WTC11 (cell line): ENCODE data around the gene PNISR. TPM values are rescaled to one million over a fixed set of nuclear protein-coding genes. Genes with fewer than 3 reads are reported as not detected.

Experiments used
- ATAC-seq: fragments of 200-7000 bp; cut with Tn5 transposase; 2 replicates; pipeline ENCODE4 v1.10.0; 2021; ENCODE audit warnings: mild to moderate bottlenecking, moderate library complexity
- CTCF ChIA-PET: fragments of 300-600 bp; sonication (Branson Sonifier 250); formaldehyde crosslinking; loops from one replicate; lab custom pipeline; 2021; ENCODE audit warnings: antibody characterized with exemption; lab: Charles Lee
- POLR2A ChIA-PET: fragments of 350-600 bp; sonication (Branson Sonifier 250); formaldehyde crosslinking; loops from one replicate; lab custom pipeline; 2021; ENCODE audit warnings: antibody characterized with exemption; lab: Charles Lee
- DNase-seq: peaks from one replicate; pipeline ENCODE4 v3.0.0; 2021; ENCODE audit warnings: low spot score
- H3K27ac Mint-ChIP-seq: 2 replicates; pipeline ENCODE4 v1.8.0; 2021; ENCODE audit warnings: mixed read lengths
- H3K27me3 Mint-ChIP-seq: 2 replicates; pipeline ENCODE4 v1.8.0; 2021; ENCODE audit warnings: low read depth, mild to moderate bottlenecking, moderate library complexity, mixed read lengths
- H3K36me3 Mint-ChIP-seq: 2 replicates; pipeline ENCODE4 v1.8.0; 2021; ENCODE audit warnings: mixed read lengths
- H3K4me1 Mint-ChIP-seq: 2 replicates; pipeline ENCODE4 v1.8.0; 2022; ENCODE audit warnings: mixed read lengths
- H3K4me3 Mint-ChIP-seq: 2 replicates; pipeline ENCODE4 v1.8.0; 2021; ENCODE audit warnings: mild to moderate bottlenecking, moderate library complexity, mixed read lengths
- H3K9me3 Mint-ChIP-seq: 2 replicates; pipeline ENCODE4 v1.8.0; 2021; ENCODE audit warnings: mixed read lengths
- ARID4B ChIP-seq: sonication (generic); formaldehyde crosslinking; IDR thresholded peaks from 2 replicates; pipeline ENCODE4 v1.8.0; 2023; ENCODE audit warnings: missing genetic modification reagents, mild to moderate bottlenecking, borderline replicate concordance
- CREM ChIP-seq: sonication (generic); formaldehyde crosslinking; IDR thresholded peaks from 2 replicates; pipeline ENCODE4 v1.8.1; 2022; ENCODE audit warnings: mild to moderate bottlenecking, missing genetic modification reagents, moderate library complexity
- CTCF ChIP-seq: fragments of 200-600 bp; IDR thresholded peaks from 2 replicates; pipeline ENCODE4 v1.8.0; 2022; ENCODE audit warnings: antibody characterized with exemption
- E2F1 ChIP-seq: sonication (generic); formaldehyde crosslinking; IDR thresholded peaks from 2 replicates; pipeline ENCODE4 v1.8.0; 2022; ENCODE audit warnings: mild to moderate bottlenecking, missing genetic modification reagents
- EMX1 ChIP-seq: fragments of 250-450 bp; sonication (Bioruptor Pico); IDR thresholded peaks from 2 replicates; pipeline ENCODE4 v1.8.0; 2021; ENCODE audit warnings: mild to moderate bottlenecking
- ESRRA ChIP-seq: sonication (generic); formaldehyde crosslinking; IDR thresholded peaks from 2 replicates; pipeline ENCODE4 v1.8.1; 2022; ENCODE audit warnings: mild to moderate bottlenecking, missing genetic modification reagents, borderline replicate concordance
- FOXJ3 ChIP-seq: sonication (generic); formaldehyde crosslinking; IDR thresholded peaks from 2 replicates; pipeline ENCODE4 v1.9.0; 2021; ENCODE audit warnings: missing genetic modification reagents, mild to moderate bottlenecking, borderline replicate concordance
- GRHL2 ChIP-seq: fragments of 250-450 bp; sonication (Bioruptor Pico); IDR thresholded peaks from 2 replicates; pipeline ENCODE4 v1.8.0; 2022; ENCODE audit warnings: mild to moderate bottlenecking, moderate library complexity; ENCODE audit not compliant: insufficient replicate concordance, severe bottlenecking
- GTF2I ChIP-seq: fragments of 250-450 bp; sonication (Bioruptor Pico); conservative IDR thresholded peaks from 2 replicates; pipeline ENCODE4 v1.4.0; 2021; ENCODE audit warnings: mild to moderate bottlenecking
- NFATC4 ChIP-seq: fragments of 250-450 bp; sonication (Bioruptor Pico); IDR thresholded peaks from 2 replicates; pipeline ENCODE4 v1.9.0; 2021; ENCODE audit warnings: mild to moderate bottlenecking
- NFYB ChIP-seq: sonication (generic); formaldehyde crosslinking; conservative IDR thresholded peaks from 2 replicates; pipeline ENCODE4 v1.8.0; 2022; ENCODE audit warnings: low read depth, missing genetic modification reagents
- SMAD4 ChIP-seq: sonication (generic); formaldehyde crosslinking; IDR thresholded peaks from 2 replicates; pipeline ENCODE4 v1.8.0; 2022; ENCODE audit warnings: mild to moderate bottlenecking, missing genetic modification reagents
- ZBTB21 ChIP-seq: sonication (generic); formaldehyde crosslinking; IDR thresholded peaks from 2 replicates; pipeline ENCODE4 v1.8.1; 2023; ENCODE audit warnings: mild to moderate bottlenecking, missing genetic modification reagents, borderline replicate concordance
- ZNF317 ChIP-seq: sonication (generic); formaldehyde crosslinking; IDR thresholded peaks from 2 replicates; pipeline ENCODE4 v1.8.1; 2023; ENCODE audit warnings: low read depth, mild to moderate bottlenecking, moderate library complexity, missing genetic modification reagents, borderline replicate concordance
- ZNF671 ChIP-seq: fragments of 250-450 bp; sonication (Bioruptor Pico); IDR thresholded peaks from 2 replicates; pipeline ENCODE4 v1.8.0; 2021; ENCODE audit warnings: mild to moderate bottlenecking
- total RNA-seq: library from RNA; stranded (reverse); gene quantifications from 3 replicates; pipeline ENCODE4 v1.2.3, GENCODE V29; 2021
- TF ChIP-seq, protein P1 (sequence below): sonication (generic); formaldehyde crosslinking; IDR thresholded peaks from 2 replicates; pipeline ENCODE4 v1.8.0; 2022; ENCODE audit warnings: missing genetic modification reagents
- TF ChIP-seq, protein P2 (sequence below): fragments of 250-450 bp; sonication (Bioruptor Pico); IDR thresholded peaks from 2 replicates; pipeline ENCODE4 v1.9.0; 2021; ENCODE audit warnings: mild to moderate bottlenecking
- TF ChIP-seq, protein P3 (sequence below): sonication (generic); formaldehyde crosslinking; conservative IDR thresholded peaks from 2 replicates; pipeline ENCODE4 v1.8.1; 2023; ENCODE audit warnings: mild to moderate bottlenecking, low read depth, missing genetic modification reagents, moderate library complexity

Gene PNISR
- total RNA-seq, 1 experiment from 2014 or later, result 156 TPM

- TF ChIP-seq ZNF671 (CRISPR knock-in tag) (no peak), FOXJ3 (CRISPR knock-in tag) (no peak), SMAD4 (CRISPR knock-in tag) (no peak), CREM (CRISPR knock-in tag) (no peak), ZBTB21 (no peak), ESRRA (CRISPR knock-in tag) (no peak)
- TF ChIP-seq, protein P1, sequence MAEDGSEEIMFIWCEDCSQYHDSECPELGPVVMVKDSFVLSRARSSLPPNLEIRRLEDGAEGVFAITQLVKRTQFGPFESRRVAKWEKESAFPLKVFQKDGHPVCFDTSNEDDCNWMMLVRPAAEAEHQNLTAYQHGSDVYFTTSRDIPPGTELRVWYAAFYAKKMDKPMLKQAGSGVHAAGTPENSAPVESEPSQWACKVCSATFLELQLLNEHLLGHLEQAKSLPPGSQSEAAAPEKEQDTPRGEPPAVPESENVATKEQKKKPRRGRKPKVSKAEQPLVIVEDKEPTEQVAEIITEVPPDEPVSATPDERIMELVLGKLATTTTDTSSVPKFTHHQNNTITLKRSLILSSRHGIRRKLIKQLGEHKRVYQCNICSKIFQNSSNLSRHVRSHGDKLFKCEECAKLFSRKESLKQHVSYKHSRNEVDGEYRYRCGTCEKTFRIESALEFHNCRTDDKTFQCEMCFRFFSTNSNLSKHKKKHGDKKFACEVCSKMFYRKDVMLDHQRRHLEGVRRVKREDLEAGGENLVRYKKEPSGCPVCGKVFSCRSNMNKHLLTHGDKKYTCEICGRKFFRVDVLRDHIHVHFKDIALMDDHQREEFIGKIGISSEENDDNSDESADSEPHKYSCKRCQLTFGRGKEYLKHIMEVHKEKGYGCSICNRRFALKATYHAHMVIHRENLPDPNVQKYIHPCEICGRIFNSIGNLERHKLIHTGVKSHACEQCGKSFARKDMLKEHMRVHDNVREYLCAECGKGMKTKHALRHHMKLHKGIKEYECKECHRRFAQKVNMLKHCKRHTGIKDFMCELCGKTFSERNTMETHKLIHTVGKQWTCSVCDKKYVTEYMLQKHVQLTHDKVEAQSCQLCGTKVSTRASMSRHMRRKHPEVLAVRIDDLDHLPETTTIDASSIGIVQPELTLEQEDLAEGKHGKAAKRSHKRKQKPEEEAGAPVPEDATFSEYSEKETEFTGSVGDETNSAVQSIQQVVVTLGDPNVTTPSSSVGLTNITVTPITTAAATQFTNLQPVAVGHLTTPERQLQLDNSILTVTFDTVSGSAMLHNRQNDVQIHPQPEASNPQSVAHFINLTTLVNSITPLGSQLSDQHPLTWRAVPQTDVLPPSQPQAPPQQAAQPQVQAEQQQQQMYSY (CRISPR knock-in tag), result no peak
- TF ChIP-seq, protein P2, sequence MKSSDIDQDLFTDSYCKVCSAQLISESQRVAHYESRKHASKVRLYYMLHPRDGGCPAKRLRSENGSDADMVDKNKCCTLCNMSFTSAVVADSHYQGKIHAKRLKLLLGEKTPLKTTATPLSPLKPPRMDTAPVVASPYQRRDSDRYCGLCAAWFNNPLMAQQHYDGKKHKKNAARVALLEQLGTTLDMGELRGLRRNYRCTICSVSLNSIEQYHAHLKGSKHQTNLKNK (CRISPR knock-in tag), result no peak
- Mint-ChIP-seq H3K4me1 (peaks cover 16% of the 10 kb centered on the region), H3K4me3 (no peak overlapping the region), H3K9me3 (no peaks in the 10 kb centered on the region), H3K27me3 (no peaks in the 10 kb centered on the region), H3K27ac (peak overlapping the region; percentile 72), H3K36me3 (peaks cover 9% of the 10 kb centered on the region)
- CTCF ChIA-PET, result no interaction called here
- POLR2A ChIA-PET, result no interaction called here
- ATAC-seq (no peak), DNase-seq (no peak)
Observed at GRCh38 chr6:99416226-99416625, 8.9 kb downstream of the PNISR start.

- CTCF ChIA-PET, result no interaction called here
- ATAC-seq (no peak), DNase-seq (no peak)
- H3K9me3 Mint-ChIP-seq, result no peaks in the 10 kb centered on the region
- no peak overlapping the region for H3K27ac Mint-ChIP-seq
- no peak overlapping the region for H3K4me3 Mint-ChIP-seq
- H3K4me1 Mint-ChIP-seq, result peaks cover 11% of the 10 kb centered on the region
- peaks cover 17% of the 10 kb centered on the region for H3K36me3 Mint-ChIP-seq
- no peaks in the 10 kb centered on the region for H3K27me3 Mint-ChIP-seq
- TF ChIP-seq NFATC4 (no peak), ESRRA (CRISPR knock-in tag) (no peak), E2F1 (CRISPR knock-in tag) (no peak), ARID4B (CRISPR knock-in tag) (no peak), EMX1 (no peak), NFYB (CRISPR knock-in tag) (no peak), GTF2I (CRISPR knock-in tag) (no peak)
- TF ChIP-seq, all 79 proteins: peak for 0
- POLR2A ChIA-PET, result no interaction called here
Observed at GRCh38 chr6:99415446-99415845, 9.7 kb downstream of the PNISR start.

DNA sequence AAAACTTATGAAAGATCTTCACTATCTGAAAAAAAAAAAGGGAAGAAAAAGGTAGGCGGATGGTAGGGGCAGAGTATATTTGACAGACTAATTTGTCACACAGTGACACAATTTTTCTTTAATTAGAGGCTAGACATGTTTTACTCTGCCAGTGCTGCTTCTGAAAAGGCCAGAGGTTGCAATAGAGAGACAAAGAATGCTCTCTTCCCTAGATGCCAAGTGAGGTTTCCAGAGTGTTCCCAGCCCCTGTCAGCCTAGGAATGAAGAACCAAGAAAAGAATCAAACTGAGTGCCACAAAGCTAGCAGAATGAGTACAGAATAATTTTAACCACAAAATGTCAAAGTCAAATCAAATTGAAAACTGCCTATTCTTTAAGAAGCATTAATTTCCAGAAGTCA is 13.0 kb downstream of the PNISR start:
- DNase-seq, result no peak
- Mint-ChIP-seq H3K27me3 (no peaks in the 10 kb centered on the region), H3K27ac (no peak overlapping the region), H3K9me3 (no peaks in the 10 kb centered on the region), H3K4me1 (0 out of 2 replicates have a peak, but pooled peaks cover 4% of the 10 kb centered on the region), H3K36me3 (peaks cover 43% of the 10 kb centered on the region), H3K4me3 (no peak overlapping the region)
- ChIA-PET CTCF (interaction anchor here (0.6 kb wide), 1 partner anchor 1976 kb away, joined by 4 read pairs; no protein-coding TSS in a partner anchor), POLR2A (no interaction called here)
- ATAC-seq, result no peak
- TF ChIP-seq ZNF317, result no peak
- no peak for TF ChIP-seq GRHL2
- no peak for TF ChIP-seq CTCF
- TF ChIP-seq, protein P3, sequence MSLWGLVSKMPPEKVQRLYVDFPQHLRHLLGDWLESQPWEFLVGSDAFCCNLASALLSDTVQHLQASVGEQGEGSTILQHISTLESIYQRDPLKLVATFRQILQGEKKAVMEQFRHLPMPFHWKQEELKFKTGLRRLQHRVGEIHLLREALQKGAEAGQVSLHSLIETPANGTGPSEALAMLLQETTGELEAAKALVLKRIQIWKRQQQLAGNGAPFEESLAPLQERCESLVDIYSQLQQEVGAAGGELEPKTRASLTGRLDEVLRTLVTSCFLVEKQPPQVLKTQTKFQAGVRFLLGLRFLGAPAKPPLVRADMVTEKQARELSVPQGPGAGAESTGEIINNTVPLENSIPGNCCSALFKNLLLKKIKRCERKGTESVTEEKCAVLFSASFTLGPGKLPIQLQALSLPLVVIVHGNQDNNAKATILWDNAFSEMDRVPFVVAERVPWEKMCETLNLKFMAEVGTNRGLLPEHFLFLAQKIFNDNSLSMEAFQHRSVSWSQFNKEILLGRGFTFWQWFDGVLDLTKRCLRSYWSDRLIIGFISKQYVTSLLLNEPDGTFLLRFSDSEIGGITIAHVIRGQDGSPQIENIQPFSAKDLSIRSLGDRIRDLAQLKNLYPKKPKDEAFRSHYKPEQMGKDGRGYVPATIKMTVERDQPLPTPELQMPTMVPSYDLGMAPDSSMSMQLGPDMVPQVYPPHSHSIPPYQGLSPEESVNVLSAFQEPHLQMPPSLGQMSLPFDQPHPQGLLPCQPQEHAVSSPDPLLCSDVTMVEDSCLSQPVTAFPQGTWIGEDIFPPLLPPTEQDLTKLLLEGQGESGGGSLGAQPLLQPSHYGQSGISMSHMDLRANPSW (CRISPR knock-in tag), result no peak
